ENCODE data around the gene CRLF2. TPM values are rescaled to one million over a fixed set of nuclear protein-coding genes. Genes with fewer than 3 reads are reported as not detected.

The CRLF2 gene
- total and polyA plus RNA-seq, 4 donors, result 0.33 TPM; not detected in 3

Other genes with a start within 250 kb of the CRLF2 start
- 10 to 100 TPM; 13.9 to 19.2 TPM for gene CSF2RA, start 56.2 kb upstream of the CRLF2 start, total RNA-seq
- gene CSF2RA, start 56.2 kb upstream of the CRLF2 start, polyA plus RNA-seq (ENCODE audit: insufficient read length in 2 of 2), result 10 to 100 TPM; 12.1 to 13.2 TPM
- 1 to 10 TPM; 3.8 to 9.3 TPM for gene IL3RA, start 124.1 kb upstream of the CRLF2 start, total RNA-seq
- gene IL3RA, start 124.1 kb upstream of the CRLF2 start, polyA plus RNA-seq (ENCODE audit: insufficient read length in 2 of 2), result 10 to 100 TPM; 15.6 to 30.0 TPM
- 100 to 1,000 TPM in 1 of 2 donors, 10 to 100 TPM in 1; 85.8 to 145 TPM for gene SLC25A6, start 179.5 kb upstream of the CRLF2 start, total RNA-seq
- 100 to 1,000 TPM; 523 to 541 TPM for gene SLC25A6, start 179.5 kb upstream of the CRLF2 start, polyA plus RNA-seq (ENCODE audit: insufficient read length in 2 of 2)
- gene ASMTL, start 240.3 kb upstream of the CRLF2 start, total RNA-seq, result 10 to 100 TPM; 15.6 to 18.4 TPM
- 10 to 100 TPM; 48.0 to 62.6 TPM for gene ASMTL, start 240.3 kb upstream of the CRLF2 start, polyA plus RNA-seq (ENCODE audit: insufficient read length in 2 of 2)